VCaP (cell line): ENCODE measurements around the gene KRT31.

Source experiments
- H3K27ac ChIP-seq: fragments of 450-650 bp; 2 replicates; pipeline ENCODE4 v1.5.1; 2017
- CTCF ChIP-seq: fragments of 450-650 bp; conservative IDR thresholded peaks from 2 replicates; pipeline ENCODE4 v1.5.1; 2017; ENCODE audit warnings: mild to moderate bottlenecking, moderate library complexity

The KRT31 gene

GRCh38 chr17:41394254-41394996 lies 3.0 kb downstream of the KRT31 start:
- no peak for TF ChIP-seq CTCF
- no peak overlapping the region for H3K27ac ChIP-seq

- no peak for TF ChIP-seq CTCF
- H3K27ac ChIP-seq, result no peak overlapping the region
Observed at GRCh38 chr17:41393826-41394225, 3.6 kb downstream of the KRT31 start.

- no peak for TF ChIP-seq CTCF
- H3K27ac ChIP-seq, result no peak overlapping the region
Observed at GRCh38 chr17:41393294-41393693, 4.1 kb downstream of the KRT31 start.

GRCh38 chr17:41392278-41392677 lies 5.1 kb downstream of the KRT31 start:
- no peak for TF ChIP-seq CTCF

GRCh38 chr17:41391535-41391934 lies 5.9 kb downstream of the KRT31 start:
- no peak overlapping the region for H3K27ac ChIP-seq
- TF ChIP-seq CTCF, result no peak

More at GRCh38 chr17:41392278-41392677, 5.1 kb downstream of the KRT31 start:
- H3K27ac ChIP-seq, result no peak overlapping the region

GRCh38 chr17:41390411-41390938 lies 6.9 kb downstream of the KRT31 start:
- H3K27ac ChIP-seq, result no peak overlapping the region
- no peak for TF ChIP-seq CTCF

- TF ChIP-seq CTCF, result no peak
- H3K27ac ChIP-seq, result no peak overlapping the region
Observed at GRCh38 chr17:41387670-41388069, 9.7 kb downstream of the KRT31 start.
